Muscle of arm (tissue), 14 donors: ENCODE measurements around the gene UBE2E3. TPM values are rescaled to one million over a fixed set of nuclear protein-coding genes. Genes with fewer than 3 reads are reported as not detected.
"Not testable (repeated sequence)": the region's sequence is repeated elsewhere in the genome, so short reads cannot be mapped to it uniquely, and the experiment has no call there.

ENCODE experiments used
- DNase-seq: peaks from one replicate; pipeline ENCODE4 v3.0.0-alpha.2; 2013
- long read RNA-seq, 11 donors: transcript quantifications; one replicate each; lab custom pipeline, GENCODE V29; 2026
- polyA plus RNA-seq, 12 donors: library from polyadenylated mRNA; unstranded; fragments of 120-200 nt; gene quantifications; one replicate each; pipeline ENCODE4 v1.2.1, GENCODE V29; 2013; ENCODE audit not compliant: insufficient read length in 12 of 12

Gene UBE2E3
- 100 to 1,000 TPM in 10 of 12 donors, 10 to 100 TPM in 1, not detected in 1; 81.8 to 178 (median 151) TPM for polyA plus RNA-seq
- long read RNA-seq, donor 1, transcript UBE2E3-202 (6 exons, 1,570 nt), result major isoform, 36 of 65 reads
- long read RNA-seq, donor 1, partial matches to known transcripts, result 17 of 65 reads
- long read RNA-seq, donor 1, other reads (novel, unspliced or antisense), result 10 of 65 reads
- long read RNA-seq, donor 2, transcript UBE2E3-202 (6 exons, 1,570 nt), result major isoform, 52 of 130 reads
- long read RNA-seq, donor 2, transcript UBE2E3-212 (4 exons, 499 nt), result minor isoform, 9 of 130 reads
- long read RNA-seq, donor 2, transcript UBE2E3-209 (6 exons, 1,556 nt), result minor isoform, 9 of 130 reads
- long read RNA-seq, donor 2, partial matches to known transcripts, result 43 of 130 reads
- long read RNA-seq, donor 2, other reads (novel, unspliced or antisense), result 16 of 130 reads
- long read RNA-seq, donor 3, transcript UBE2E3-202 (6 exons, 1,570 nt), result major isoform, 18 of 49 reads
- long read RNA-seq, donor 3, partial matches to known transcripts, result 13 of 49 reads
- long read RNA-seq, donor 3, other reads (novel, unspliced or antisense), result 14 of 49 reads
- long read RNA-seq, donor 4, transcript UBE2E3-202 (6 exons, 1,570 nt), result major isoform, 12 of 32 reads
- long read RNA-seq, donor 4, partial matches to known transcripts, result 18 of 32 reads
- long read RNA-seq, donor 4, other reads (novel, unspliced or antisense), result 0 of 32 reads
- long read RNA-seq, donor 5, transcript UBE2E3-209 (6 exons, 1,556 nt), result minor isoform, 9 of 144 reads
- long read RNA-seq, donor 5, transcript UBE2E3-202 (6 exons, 1,570 nt), result major isoform, 75 of 144 reads
- long read RNA-seq, donor 5, partial matches to known transcripts, result 38 of 144 reads
- long read RNA-seq, donor 5, other reads (novel, unspliced or antisense), result 19 of 144 reads
- long read RNA-seq, donor 6, transcript UBE2E3-202 (6 exons, 1,570 nt), result major isoform, 21 of 48 reads
- long read RNA-seq, donor 6, partial matches to known transcripts, result 19 of 48 reads
- long read RNA-seq, donor 6, other reads (novel, unspliced or antisense), result 5 of 48 reads
- long read RNA-seq, donor 7, transcript UBE2E3-202 (6 exons, 1,570 nt), result major isoform, 21 of 39 reads
- long read RNA-seq, donor 7, partial matches to known transcripts, result 15 of 39 reads
- long read RNA-seq, donor 7, other reads (novel, unspliced or antisense), result 0 of 39 reads
- long read RNA-seq, donor 8, transcript UBE2E3-209 (6 exons, 1,556 nt), result minor isoform, 8 of 94 reads
- long read RNA-seq, donor 8, transcript UBE2E3-202 (6 exons, 1,570 nt), result major isoform, 41 of 94 reads
- long read RNA-seq, donor 8, partial matches to known transcripts, result 31 of 94 reads
- long read RNA-seq, donor 8, other reads (novel, unspliced or antisense), result 13 of 94 reads
- long read RNA-seq, donor 9, transcript UBE2E3-202 (6 exons, 1,570 nt), result major isoform, 35 of 61 reads
- long read RNA-seq, donor 9, partial matches to known transcripts, result 23 of 61 reads
- long read RNA-seq, donor 9, other reads (novel, unspliced or antisense), result 0 of 61 reads
- long read RNA-seq, donor 10, transcript UBE2E3-202 (6 exons, 1,570 nt), result major isoform, 54 of 104 reads
- long read RNA-seq, donor 10, partial matches to known transcripts, result 27 of 104 reads
- long read RNA-seq, donor 10, other reads (novel, unspliced or antisense), result 15 of 104 reads
- long read RNA-seq, donor 11, transcript UBE2E3-202 (6 exons, 1,570 nt), result major isoform, 40 of 91 reads
- long read RNA-seq, donor 11, partial matches to known transcripts, result 35 of 91 reads
- long read RNA-seq, donor 11, other reads (novel, unspliced or antisense), result 12 of 91 reads

- DNase-seq, result peak; percentile 88
These were observed at the start of gene UBE2E3 for GRCh38 chr2:180980106-180980942. UBE2E3 (plus strand) TSS chr2:180980605; CDS start chr2:180982043, 1,438 bp downstream.

GRCh38 chr2:180931841-180932240, 48.6 kb upstream of the UBE2E3 start:
- no peak for DNase-seq

GRCh38 chr2:180933332-180933731, 47.1 kb upstream of the UBE2E3 start:
- no peak for DNase-seq

DNA sequence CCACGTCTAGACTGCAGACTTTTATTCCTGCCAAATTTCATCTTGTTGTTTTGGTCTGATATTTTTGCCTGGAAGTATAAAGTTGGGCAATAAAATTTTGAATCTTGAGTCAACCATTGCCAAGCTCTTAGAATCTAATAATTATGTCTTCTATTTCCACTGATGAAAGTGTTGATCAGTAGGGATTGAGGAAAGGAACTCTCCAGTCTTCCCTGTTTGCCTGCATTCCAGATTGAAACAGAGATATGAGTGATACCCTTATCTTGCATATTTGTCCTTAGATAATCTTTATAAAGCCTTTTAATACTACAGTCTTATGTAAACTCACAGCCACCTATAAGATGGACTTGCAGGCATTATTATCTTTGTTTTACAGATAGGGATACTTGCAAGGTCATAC, 45.5 kb upstream of the UBE2E3 start:
- no peak for DNase-seq

DNA sequence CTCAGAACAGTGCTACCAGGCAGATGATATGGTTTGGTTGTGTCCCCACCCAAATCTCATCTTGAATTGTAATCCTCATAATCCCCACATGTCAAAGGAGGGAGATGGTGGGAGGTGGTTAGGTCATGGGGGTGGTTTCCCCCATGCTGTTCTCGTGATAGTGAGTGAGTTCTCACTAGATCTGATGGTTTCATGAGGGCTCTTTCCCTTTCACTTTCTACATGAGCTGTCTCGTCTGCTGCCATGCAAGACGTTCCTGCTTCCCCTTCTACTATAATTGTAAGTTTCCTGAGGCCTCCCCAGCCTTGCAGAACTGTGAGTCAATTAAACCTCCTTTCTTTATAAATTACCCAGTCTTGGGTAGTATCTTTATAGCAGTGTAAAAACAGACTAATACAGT, 42.9 kb upstream of the UBE2E3 start:
- DNase-seq, result not testable (repeated sequence)

DNA sequence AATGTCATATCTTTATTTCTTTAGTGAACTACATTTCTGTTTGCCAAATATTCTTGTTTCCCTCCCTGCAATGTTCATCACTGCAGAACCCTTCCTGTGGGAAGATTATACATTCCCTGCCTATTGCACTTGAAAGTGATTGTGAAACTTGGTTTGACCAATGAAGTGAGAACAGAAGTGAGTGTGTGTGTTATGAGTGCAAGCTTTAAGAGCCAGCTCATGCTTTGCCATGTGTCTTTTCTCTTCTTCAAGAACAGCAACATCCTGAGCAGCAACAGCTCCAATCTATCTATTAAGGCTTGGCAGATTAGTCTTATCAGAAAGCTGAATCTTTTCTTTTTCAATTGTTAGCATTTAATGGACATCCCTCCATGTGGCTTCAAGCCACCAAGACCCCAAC, 42.0 kb upstream of the UBE2E3 start:
- DNase-seq, result no peak

DNA sequence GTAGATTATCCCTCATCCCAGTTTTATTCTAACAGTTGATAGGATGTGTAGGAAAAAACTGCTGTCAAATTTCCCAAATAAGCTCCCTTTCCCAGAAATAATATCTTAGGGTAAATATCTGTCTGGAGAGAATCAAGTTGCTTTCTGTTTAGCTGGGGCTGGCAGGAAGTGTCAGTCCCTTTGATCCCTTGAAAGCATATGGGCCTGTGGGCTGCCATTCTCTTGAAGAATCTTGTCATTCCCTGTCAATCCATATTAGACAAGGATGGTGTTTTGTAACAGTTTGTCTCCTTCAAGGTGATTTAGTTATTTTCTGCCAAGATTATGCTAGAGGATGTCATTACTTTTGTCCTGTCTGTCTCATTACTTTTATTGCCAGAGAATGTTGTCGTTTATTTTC, 37.1 kb upstream of the UBE2E3 start:
- DNase-seq, result no peak

GRCh38 chr2:180944372-180944771, 36.0 kb upstream of the UBE2E3 start:
- DNase-seq, result no peak

DNA sequence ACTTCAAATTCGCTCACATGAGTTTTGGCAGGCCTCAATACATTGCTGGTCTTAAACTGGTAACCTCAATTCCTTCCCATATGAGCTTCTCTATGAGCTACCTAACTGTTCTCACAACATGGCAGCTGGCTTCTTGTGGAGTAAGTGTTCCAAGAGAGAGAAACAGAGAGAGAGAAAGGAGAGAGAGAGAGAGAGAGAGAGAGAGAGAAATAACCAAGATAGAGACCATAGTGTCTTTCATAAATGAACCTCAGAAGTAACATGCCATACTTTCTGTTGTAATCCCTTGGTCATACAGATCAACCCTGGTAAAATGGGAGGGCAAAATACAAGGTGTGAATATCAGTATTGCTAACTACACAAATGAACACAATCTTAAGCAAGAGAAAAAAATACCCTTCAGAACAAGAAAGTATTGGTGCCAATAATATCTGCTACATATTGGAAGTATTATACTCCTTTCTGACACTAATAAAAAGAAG, 33.2 kb upstream of the UBE2E3 start:
- DNase-seq, result no peak

DNA sequence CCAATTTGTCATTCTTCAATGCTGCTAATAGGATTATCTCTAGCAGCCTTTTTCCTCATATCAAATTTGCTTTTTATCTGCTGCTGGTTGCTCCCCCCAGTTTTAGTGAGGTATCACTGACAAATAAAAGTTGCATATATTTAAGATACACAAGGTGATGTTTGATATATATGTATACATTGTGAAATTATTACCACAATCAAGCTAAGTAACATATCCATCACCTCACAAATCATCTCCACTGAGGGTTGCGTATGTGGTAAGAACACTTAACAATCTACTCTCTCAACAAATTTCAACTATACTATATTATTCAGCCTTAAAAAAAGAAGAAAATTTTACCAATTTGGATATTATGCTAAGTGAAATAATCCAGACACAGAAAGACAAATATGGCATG, 30.5 kb upstream of the UBE2E3 start:
- no peak for DNase-seq

GRCh38 chr2:180952082-180952481, 28.3 kb upstream of the UBE2E3 start:
- DNase-seq, result no peak

DNA sequence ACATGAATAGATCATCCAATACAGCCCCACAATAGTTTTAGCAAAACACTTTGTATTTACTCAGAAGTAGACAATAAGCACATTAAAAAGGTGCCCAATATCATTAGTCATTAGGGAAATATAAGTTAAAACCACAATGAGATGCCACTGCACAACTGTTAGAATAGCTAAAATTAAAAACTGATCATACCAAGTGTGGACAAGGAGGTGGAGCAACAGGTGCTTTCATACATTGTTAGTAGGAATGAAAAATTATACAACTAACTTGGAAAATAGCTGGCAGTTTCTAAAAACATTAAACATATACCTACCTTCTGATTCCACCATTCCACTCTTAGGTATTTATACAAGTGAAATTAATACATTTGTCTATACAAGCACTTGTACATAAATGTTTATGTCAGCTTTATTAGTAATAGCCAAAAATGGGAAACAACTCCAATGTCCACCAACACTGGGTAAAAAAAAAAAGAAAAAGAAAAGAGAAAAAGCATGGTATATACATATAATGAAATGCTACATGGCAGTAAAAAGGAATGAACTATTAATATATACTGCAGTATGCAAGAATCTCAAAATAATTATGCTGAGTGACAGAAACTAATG, 27.6 kb upstream of the UBE2E3 start:
- DNase-seq, result no peak

DNA sequence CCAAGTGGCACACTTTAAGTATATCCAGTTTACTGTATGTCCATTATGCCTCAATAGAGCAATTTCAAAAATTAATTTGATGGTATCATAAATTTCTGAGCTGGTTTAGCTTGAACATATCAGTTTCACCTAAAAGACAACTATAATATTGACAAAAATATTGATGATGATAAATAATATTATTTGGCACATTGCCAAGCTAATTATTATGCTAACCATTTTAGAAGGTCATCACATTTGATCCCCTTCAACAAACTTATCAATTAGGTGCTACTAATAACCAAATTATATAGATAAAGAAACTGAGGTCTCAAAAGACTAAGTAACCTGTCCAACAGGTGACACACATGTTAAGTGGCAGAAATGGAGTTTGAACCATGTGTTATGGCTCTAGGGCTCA, 26.9 kb upstream of the UBE2E3 start:
- no peak for DNase-seq

DNA sequence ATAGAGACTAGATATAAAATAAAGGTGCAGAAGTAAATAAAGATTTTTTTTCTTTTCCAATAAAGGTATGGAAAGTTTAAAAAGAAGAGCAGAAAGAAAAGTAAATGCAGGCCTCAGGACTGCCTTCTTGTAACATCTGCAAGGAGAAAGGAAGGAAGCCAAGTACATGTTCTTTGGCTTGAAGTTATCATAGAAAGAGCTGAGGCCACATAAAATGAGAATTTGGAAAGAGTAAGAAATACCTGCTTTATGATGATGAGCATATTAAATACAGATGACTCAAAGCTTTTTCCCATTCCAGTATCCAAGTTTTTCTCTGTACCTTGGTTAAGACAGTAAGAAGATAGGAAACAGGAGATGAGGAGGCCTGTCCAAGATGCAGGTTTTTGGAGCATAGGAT, 25.3 kb upstream of the UBE2E3 start:
- peak; percentile 68 for DNase-seq

DNA sequence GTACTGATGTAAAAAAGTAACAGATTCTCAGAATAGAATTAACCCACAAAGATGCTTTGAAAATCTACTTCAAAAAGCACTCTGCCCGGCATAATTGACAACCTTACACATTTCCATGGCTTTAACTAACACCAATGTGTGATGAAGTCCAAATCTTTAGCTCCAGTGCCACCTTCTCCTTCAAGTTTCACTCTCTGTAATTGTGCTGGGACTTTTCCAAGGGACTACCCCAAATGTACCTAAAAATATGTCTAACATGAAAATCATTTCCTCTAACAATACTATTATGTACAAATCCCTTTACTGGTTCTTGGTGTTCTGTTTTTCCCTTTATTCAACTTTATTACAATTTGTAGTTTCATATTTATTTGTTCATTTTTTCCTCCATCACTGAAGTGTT, 20.6 kb upstream of the UBE2E3 start:
- DNase-seq, result no peak

DNA sequence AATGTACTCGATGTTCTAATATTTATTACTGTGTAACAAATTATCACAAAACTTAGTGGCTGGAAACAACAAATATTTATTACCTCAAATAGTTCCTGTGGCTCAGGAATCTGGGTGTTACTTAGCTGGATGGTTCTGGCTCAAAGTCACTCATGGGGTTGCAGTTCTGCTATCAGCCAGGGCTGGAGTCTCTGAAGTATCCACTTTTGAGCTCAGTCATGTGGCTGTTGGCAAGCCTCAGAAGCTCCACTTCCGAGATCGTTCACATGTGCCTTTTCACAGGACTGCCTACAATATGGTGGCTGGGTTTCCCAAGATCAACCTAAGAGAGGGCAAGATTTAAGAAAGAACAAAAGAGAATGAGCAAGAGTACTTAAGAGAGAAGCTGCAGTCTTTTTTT, 19.4 kb upstream of the UBE2E3 start:
- no peak for DNase-seq

DNA sequence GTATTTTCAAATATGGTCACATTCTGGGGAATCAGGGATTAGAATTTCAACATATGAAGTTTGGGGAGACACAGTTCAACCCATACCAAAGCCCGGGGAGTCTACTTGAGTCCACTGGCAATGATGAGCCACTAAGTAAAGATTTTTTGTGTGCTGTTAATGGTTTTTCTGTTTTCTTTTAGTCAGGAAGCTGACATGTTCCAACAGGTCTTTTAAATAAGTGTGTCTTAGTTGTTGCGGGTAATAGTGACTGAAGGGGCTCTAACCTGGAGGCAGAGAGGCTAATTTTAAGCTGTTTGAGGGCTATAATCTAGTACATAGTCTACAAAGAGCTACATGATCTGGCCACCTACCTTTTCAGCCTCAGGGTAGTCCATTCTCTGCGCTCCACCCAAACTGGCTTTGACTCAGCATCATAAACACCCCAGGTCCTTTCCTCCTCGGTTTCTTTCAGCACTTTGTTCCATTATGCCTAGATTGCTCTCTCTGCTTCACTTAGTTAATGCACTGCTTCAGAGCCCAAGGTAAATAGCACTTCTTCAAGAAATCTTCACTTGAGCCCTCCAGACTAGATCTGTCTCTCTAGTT, 17.6 kb upstream of the UBE2E3 start:
- DNase-seq, result no peak

- no peak for DNase-seq
These were observed 14.0 kb upstream of the UBE2E3 start for GRCh38 chr2:180966378-180966777.

DNA sequence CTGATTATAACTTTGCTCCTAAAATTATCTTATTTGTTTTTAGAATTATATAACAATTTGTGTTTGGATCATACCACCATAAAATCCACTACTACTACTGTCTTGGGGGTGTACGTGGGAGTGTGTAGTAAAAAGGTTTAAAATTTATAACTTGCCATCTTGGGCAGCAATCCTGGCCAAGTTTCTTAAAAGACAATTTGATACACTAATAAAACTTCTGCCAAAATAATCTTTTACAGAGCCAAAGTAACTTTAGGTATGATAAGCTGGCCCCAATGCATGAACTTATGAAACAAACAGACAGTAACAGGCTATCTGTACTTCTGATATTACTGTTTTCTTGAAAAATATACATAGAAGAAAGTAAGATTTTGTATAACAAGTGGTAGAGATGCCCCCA, 11.3 kb upstream of the UBE2E3 start:
- DNase-seq, result no peak
